PC-9 (cell line): ENCODE results near the gene R3HCC1L.

Experiments used
- EZH2 ChIP-seq: fragments of 200-600 bp; sonication (generic); IDR thresholded peaks from 2 replicates; pipeline ENCODE4 v1.8.0; 2017; ENCODE audit warnings: antibody characterized with exemption, low read depth
- TF ChIP-seq, protein P1 (sequence below): fragments of 200-600 bp; sonication (generic); conservative IDR thresholded peaks from 2 replicates; pipeline ENCODE4 v1.6.1; 2017; ENCODE audit warnings: mixed run types, antibody characterized with exemption, mild to moderate bottlenecking, moderate library complexity

DNA sequence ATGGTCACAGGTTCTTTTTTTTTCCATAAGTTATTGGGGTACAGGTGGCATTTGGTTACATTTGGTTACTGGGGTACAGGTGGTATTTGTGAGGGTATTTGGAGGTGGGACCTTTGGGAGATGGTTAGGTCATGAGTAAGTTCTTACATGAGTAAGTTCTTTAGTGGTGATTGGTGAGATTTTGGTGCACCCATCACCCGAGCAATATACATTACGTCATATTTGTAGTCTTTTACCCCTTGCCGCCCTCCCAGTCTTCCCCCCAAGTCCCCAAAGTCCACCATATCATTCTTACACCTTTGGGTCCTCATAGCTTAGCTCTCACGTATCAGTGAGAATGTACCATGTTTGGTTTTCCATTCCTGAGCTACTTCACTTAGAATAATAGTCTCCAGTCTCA lies 49.2 kb upstream of the R3HCC1L start:
- TF ChIP-seq, protein P1, sequence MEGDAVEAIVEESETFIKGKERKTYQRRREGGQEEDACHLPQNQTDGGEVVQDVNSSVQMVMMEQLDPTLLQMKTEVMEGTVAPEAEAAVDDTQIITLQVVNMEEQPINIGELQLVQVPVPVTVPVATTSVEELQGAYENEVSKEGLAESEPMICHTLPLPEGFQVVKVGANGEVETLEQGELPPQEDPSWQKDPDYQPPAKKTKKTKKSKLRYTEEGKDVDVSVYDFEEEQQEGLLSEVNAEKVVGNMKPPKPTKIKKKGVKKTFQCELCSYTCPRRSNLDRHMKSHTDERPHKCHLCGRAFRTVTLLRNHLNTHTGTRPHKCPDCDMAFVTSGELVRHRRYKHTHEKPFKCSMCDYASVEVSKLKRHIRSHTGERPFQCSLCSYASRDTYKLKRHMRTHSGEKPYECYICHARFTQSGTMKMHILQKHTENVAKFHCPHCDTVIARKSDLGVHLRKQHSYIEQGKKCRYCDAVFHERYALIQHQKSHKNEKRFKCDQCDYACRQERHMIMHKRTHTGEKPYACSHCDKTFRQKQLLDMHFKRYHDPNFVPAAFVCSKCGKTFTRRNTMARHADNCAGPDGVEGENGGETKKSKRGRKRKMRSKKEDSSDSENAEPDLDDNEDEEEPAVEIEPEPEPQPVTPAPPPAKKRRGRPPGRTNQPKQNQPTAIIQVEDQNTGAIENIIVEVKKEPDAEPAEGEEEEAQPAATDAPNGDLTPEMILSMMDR: no peak
- no peak for TF ChIP-seq EZH2
